Stimulated activated CD4-positive, alpha-beta T cell treated with anti-CD3 and anti-CD28 coated beads, Interleukin-4, amount 100 ng/mL, for 4 hours (primary cell): ENCODE data around the gene PCGF6.
"Not testable (repeated sequence)": the region's sequence is repeated elsewhere in the genome, so short reads cannot be mapped to it uniquely, and the experiment has no call there.

ENCODE experiments used
- DNase-seq, 2 experiments: peaks; one replicate each; pipeline ENCODE4 v3.0.0-alpha.2; 2020

Gene PCGF6

GRCh38 chr10:103310197-103310596 is 40.7 kb downstream of the PCGF6 start:
- no peak for DNase-seq

- DNase-seq, result no peak
These were observed 43.3 kb downstream of the PCGF6 start for GRCh38 chr10:103307594-103307993.

- DNase-seq, result no peak
These were observed 55.4 kb downstream of the PCGF6 start for GRCh38 chr10:103295374-103296015.

- no peak for DNase-seq
These were observed 59.4 kb downstream of the PCGF6 start for GRCh38 chr10:103291588-103291987.

DNA sequence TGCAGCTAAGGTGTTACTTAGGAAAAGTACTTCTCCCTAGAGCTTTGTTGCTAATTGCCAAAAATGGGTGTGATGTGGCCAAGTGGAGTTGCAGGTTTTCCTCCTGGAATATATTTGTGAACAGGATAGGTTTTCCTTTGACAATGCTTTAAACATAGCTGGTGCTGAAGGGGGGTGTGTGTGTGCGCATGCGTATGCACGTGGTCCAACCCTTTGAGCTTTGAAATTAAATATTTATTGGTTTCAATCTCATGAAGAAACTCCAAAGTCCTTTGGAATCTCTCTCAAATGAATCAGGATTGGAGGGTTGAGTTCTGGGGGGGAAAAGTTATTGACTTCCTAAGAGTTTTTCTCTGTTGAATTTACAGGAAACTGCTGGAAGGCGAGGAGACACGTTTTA is 62.9 kb downstream of the PCGF6 start:
- no peak for DNase-seq

DNA sequence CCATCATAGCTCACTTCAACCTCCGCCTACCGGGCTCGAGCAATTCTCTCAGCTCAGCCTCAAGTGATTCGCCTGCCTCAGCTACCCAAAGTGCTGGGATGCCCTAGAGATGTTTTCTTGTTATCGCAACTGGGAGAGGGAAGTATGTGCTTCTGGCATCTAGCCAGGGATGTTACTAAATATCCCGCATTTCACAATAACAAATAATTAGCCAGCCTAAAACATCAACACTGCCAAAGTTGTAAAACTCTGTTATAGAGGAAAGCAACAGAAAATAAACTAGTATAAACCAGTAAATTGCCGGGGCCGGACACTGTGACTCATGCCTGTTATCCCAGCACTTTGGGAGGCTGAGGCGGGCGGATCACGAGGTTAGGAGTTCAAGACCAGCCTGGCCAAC is 66.8 kb downstream of the PCGF6 start:
- no peak for DNase-seq

- no peak for DNase-seq
These were observed 68.0 kb downstream of the PCGF6 start for GRCh38 chr10:103282961-103283360.

DNA sequence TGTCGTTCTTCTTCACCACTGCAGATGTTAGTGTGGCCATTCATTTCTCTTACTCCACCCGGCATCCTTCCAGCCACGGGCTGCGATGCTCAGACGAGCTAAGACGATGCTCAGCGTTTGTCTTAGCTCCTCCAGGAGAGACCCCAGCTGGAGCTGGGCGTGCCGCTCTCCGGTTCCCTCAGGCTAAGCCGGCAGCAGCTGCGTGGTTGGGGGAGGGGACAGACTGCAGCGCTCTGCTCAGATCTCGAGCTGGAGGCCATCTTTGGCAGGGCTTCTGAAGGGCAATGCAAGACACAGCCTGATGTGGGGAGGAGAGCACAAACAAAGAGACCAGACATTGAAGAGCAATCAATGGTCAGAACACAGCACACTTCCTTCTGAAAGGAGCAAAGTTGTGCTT is 69.2 kb downstream of the PCGF6 start:
- no peak for DNase-seq

- no peak for DNase-seq
These were observed 70.4 kb downstream of the PCGF6 start for GRCh38 chr10:103280506-103280905.

DNA sequence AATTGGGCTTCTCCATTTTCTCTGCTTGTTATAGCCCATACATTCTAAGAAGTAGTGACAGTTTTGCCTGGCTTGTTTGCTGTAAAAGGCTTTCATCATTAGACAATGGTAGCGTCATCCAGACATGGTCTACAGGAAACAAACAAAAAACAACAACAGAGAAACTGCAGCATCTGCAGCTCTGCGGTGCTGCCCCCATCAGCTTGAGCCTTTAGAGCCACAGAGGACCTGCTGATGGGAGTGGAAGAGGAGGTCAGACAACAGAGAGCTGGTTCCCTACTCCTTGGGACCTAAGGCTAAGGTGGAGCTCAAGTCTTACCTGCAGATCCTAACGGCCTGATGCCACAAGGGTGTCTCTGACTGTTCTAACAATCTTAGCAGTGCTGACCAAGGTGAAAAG is 70.9 kb downstream of the PCGF6 start:
- no peak for DNase-seq

GRCh38 chr10:103278862-103279298 is 72.1 kb downstream of the PCGF6 start:
- DNase-seq, result peak in 1 of 2 experiments; percentile 44

DNA sequence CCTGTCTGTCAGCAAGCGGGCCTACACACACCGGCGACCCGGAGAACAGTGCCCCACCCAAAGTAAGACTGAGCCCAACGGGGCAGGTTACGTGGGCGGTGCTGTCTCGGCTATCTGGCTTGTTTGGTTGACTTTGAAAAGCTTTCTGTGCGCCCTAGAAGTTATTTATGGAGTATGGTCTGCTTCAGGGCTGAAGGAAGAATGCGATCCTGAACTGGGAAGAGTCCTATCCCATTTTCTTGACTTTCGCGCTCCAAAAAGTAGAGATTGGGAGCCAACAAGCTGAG is 72.5 kb downstream of the PCGF6 start:
- DNase-seq, result no peak

GRCh38 chr10:103277713-103278536 is 73.0 kb downstream of the PCGF6 start:
- DNase-seq, result no peak

DNA sequence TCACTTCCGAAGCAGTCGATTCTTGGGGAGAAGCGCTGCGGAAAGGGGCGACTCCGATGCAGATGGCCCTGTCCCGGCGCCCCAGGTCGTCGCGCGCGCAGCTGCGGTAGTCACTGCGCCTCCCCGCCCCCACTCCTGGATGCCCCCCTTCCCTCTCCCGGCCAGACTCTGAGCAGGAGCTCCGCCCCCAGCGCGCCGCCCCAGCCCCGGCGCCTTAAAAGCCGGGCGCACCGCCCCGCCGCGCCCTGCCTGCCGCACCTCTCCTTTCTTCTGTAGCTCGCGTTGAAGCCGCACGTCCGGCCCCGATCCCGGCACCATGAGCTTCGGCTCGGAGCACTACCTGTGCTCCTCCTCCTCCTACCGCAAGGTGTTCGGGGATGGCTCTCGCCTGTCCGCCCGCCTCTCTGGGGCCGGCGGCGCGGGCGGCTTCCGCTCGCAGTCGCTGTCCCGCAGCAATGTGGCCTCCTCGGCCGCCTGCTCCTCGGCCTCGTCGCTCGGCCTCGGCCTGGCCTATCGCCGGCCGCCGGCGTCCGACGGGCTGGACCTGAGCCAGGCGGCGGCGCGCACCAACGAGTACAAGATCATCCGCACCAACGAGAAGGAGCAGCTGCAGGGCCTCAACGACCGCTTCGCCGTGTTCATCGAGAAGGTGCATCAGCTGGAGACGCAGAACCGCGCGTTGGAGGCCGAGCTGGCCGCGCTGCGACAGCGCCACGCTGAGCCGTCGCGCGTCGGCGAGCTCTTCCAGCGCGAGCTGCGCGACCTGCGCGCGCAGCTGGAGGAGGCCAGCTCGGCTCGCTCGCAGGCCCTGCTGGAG is 73.8 kb downstream of the PCGF6 start, which contains the start of gene INA:
INA (plus strand) TSS at position 243 of the 817 bp plus-strand sequence; CDS start at position 317, 74 bp downstream.
- peak in 1 of 2 experiments; percentile 5 for DNase-seq

- no peak for DNase-seq
These were observed 74.6 kb downstream of the PCGF6 start for GRCh38 chr10:103276251-103276895.

GRCh38 chr10:103273041-103273441 is 77.9 kb downstream of the PCGF6 start:
- no peak for DNase-seq

DNA sequence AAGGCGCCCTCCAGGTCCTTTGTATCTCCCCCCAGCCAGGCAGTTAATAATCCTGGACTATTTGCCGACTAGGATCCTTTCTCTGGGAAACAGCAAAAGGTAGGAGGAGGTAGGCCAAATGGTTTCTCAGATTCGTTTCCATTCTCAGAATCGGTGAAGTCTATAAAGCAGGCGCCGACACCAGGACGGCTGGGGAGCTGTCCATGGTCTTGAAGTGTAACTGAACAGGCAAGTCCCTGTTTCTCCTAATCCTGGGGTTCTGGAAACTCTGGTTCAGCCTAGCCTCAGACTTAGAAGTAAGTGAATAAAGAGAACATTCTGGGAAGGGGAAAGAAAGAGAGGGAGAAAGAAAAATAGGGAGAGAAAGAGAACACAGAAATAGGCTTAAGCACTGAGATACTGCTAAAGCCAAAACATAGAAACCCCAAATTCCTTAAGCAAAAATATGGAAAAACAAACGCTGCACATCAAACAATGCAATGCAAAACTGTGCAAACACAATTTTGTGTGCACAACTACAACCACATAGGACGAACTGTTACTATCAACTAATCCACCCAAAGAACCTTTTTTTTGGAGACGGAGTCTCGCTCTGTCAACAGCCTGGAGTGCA is 85.1 kb downstream of the PCGF6 start:
- peak in 1 of 2 experiments; percentile 14 for DNase-seq

GRCh38 chr10:103262229-103262628 is 88.7 kb downstream of the PCGF6 start:
- no peak for DNase-seq

- DNase-seq, result no peak
These were observed 91.0 kb downstream of the PCGF6 start for GRCh38 chr10:103259989-103260388.

DNA sequence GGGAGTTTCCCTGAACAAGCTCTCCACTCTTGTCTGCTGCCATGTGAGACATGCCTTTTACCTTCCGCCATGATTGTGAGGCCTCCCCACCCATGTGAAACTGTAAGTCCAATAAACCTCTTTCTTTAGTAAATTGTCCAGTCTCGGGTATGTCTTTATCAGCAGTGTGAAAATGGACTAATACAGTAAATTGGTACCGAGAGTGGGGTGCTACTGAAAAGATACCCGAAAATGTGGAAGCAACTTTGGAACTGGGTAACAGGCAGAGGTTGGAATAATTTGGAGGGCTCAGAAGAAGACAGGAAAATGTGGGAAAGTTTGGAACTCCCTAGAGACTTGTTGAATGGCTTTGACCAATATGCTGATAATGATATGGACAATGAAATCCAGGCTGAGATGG is 92.0 kb downstream of the PCGF6 start:
- DNase-seq, result not testable (repeated sequence)

GRCh38 chr10:103257812-103258211 is 93.1 kb downstream of the PCGF6 start:
- DNase-seq, result no peak

GRCh38 chr10:103256613-103257012 is 94.3 kb downstream of the PCGF6 start:
- no peak for DNase-seq
